HCT116 (cell line): Measurements from ENCODE around the gene NDUFA8. TPM values are rescaled to one million over a fixed set of nuclear protein-coding genes. Genes with fewer than 3 reads are reported as not detected.

Experiments used
- CEBPB ChIP-seq: IDR thresholded peaks from 2 replicates; pipeline ENCODE4 v1.6.1; 2012; ENCODE audit warnings: low read depth
- EGR1 ChIP-seq: IDR thresholded peaks from 2 replicates; pipeline ENCODE4 v1.6.1; 2012; ENCODE audit warnings: low read depth
- ELF1 ChIP-seq: IDR thresholded peaks from 2 replicates; pipeline ENCODE4 v1.6.1; 2012; ENCODE audit warnings: low read depth, borderline replicate concordance
- EZH2phosphoT487 ChIP-seq: fragments of 200-600 bp; IDR thresholded peaks from 2 replicates; pipeline ENCODE4 v1.6.1; 2018; ENCODE audit warnings: antibody characterized with exemption, borderline replicate concordance
- FOSL1 ChIP-seq: IDR thresholded peaks from 2 replicates; pipeline ENCODE4 v1.6.1; 2012; ENCODE audit warnings: low read depth
- JUND ChIP-seq: IDR thresholded peaks from 2 replicates; pipeline ENCODE4 v1.6.1; 2012
- MAX ChIP-seq: IDR thresholded peaks from 2 replicates; pipeline ENCODE4 v1.6.1; 2012
- POLR2A ChIP-seq: IDR thresholded peaks from 2 replicates; pipeline ENCODE4 v1.7.0; 2011; ENCODE audit warnings: borderline replicate concordance; ENCODE audit not compliant: insufficient read depth, insufficient read length; ENCODE audit errors: extremely low read depth
- POLR2AphosphoS5 ChIP-seq: IDR thresholded peaks from 2 replicates; pipeline ENCODE4 v1.6.1; 2011; ENCODE audit warnings: mild to moderate bottlenecking, low read depth, low read length, moderate library complexity
- RAD21 ChIP-seq: IDR thresholded peaks from 2 replicates; pipeline ENCODE4 v1.6.1; 2012; ENCODE audit warnings: low read depth, mild to moderate bottlenecking
- SRF ChIP-seq: IDR thresholded peaks from 2 replicates; pipeline ENCODE4 v1.6.1; 2012; ENCODE audit warnings: low read depth
- TCF7L2 ChIP-seq: IDR thresholded peaks from 2 replicates; pipeline ENCODE4 v1.7.0; 2011; ENCODE audit warnings: borderline replicate concordance, inconsistent platforms; ENCODE audit not compliant: insufficient read depth, insufficient read length; ENCODE audit errors: extremely low read depth
- YY1 ChIP-seq: IDR thresholded peaks from 2 replicates; pipeline ENCODE4 v1.6.1; 2011; ENCODE audit warnings: low read length, low read depth, moderate library complexity, mild to moderate bottlenecking; ENCODE audit not compliant: insufficient replicate concordance; ENCODE audit errors: extremely low read depth
- ZNF274 ChIP-seq: fragments of 200-500 bp; sonication (Bioruptor generic); IDR thresholded peaks from 2 replicates; pipeline ENCODE4 v1.6.1; 2014; ENCODE audit warnings: mild to moderate bottlenecking, low read depth, low read length, inconsistent platforms
- total RNA-seq: library from RNA; stranded (reverse); gene quantifications from one replicate; pipeline ENCODE4 v1.2.1, GENCODE V29; 2021; ENCODE audit not compliant: unreplicated experiment
- TF ChIP-seq, protein P1 (sequence below): IDR thresholded peaks from 2 replicates; pipeline ENCODE4 v1.6.1; 2012; ENCODE audit warnings: low read depth
- TF ChIP-seq, protein P2 (sequence below): IDR thresholded peaks from 2 replicates; pipeline ENCODE4 v1.6.1; 2012

NDUFA8 gene
- total RNA-seq, 1 experiment from 2014 or later, result 84.5 TPM

DNA sequence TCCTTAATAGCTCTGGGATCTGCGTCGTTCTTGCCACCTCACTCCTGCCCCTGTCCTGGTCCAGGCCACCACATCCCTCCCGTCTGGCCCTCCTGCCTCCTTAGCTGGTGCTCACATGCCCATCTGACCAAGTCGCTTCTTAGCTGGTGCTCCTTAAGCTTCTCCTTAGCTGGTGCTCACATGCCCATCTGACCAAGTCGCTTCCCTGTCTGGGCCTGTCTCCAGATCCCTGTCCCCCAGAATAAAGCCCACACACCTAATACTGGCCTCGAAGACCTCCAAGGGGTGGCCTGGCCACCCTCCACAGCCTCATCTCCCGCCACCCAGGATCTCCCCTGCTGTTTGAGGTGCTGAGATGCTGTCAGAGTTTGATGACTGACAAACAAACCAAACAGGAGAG, 35.1 kb downstream of the NDUFA8 start (continued):
- TF ChIP-seq, protein P1, sequence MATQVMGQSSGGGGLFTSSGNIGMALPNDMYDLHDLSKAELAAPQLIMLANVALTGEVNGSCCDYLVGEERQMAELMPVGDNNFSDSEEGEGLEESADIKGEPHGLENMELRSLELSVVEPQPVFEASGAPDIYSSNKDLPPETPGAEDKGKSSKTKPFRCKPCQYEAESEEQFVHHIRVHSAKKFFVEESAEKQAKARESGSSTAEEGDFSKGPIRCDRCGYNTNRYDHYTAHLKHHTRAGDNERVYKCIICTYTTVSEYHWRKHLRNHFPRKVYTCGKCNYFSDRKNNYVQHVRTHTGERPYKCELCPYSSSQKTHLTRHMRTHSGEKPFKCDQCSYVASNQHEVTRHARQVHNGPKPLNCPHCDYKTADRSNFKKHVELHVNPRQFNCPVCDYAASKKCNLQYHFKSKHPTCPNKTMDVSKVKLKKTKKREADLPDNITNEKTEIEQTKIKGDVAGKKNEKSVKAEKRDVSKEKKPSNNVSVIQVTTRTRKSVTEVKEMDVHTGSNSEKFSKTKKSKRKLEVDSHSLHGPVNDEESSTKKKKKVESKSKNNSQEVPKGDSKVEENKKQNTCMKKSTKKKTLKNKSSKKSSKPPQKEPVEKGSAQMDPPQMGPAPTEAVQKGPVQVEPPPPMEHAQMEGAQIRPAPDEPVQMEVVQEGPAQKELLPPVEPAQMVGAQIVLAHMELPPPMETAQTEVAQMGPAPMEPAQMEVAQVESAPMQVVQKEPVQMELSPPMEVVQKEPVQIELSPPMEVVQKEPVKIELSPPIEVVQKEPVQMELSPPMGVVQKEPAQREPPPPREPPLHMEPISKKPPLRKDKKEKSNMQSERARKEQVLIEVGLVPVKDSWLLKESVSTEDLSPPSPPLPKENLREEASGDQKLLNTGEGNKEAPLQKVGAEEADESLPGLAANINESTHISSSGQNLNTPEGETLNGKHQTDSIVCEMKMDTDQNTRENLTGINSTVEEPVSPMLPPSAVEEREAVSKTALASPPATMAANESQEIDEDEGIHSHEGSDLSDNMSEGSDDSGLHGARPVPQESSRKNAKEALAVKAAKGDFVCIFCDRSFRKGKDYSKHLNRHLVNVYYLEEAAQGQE, result no peak
- TF ChIP-seq ZNF274 (no peak), TCF7L2 (no peak), YY1 (no peak), CEBPB (no peak), POLR2AphosphoS5 (no peak), MAX (no peak), RAD21 (no peak), EZH2phosphoT487 (no peak), EGR1 (no peak), SRF (no peak), POLR2A (no peak), ELF1 (no peak), JUND (no peak), FOSL1 (no peak)
- TF ChIP-seq, protein P2, sequence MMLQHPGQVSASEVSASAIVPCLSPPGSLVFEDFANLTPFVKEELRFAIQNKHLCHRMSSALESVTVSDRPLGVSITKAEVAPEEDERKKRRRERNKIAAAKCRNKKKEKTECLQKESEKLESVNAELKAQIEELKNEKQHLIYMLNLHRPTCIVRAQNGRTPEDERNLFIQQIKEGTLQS, result no peak
- TF ChIP-seq, all 23 proteins: peak for 0
